Gastrocnemius medialis (tissue), 4 donors: ENCODE measurements around the gene ZC3H7A.

Experiments used
- CTCF ChIP-seq, 5 experiments: fragments of 450-650 bp in 3 of 5; fragments of 200-600 bp in 2 of 5; sonication (generic) in 2 of 5; IDR thresholded peaks in 4 of 5; conservative IDR thresholded peaks in 1 of 5; 1 replicate in 4 of 5; 2 replicates in 1 of 5; pipeline ENCODE4 v1.5.1; 2016 to 2019; ENCODE audit warnings: antibody characterized with exemption in 5 of 5, mild to moderate bottlenecking in 3 of 5, moderate library complexity in 3 of 5
- POLR2A ChIP-seq, 2 donors: fragments of 450-650 bp; IDR thresholded peaks; one replicate each; pipeline ENCODE4 v1.6.1; 2017; ENCODE audit warnings: antibody characterized with exemption in 2 of 2, mild to moderate bottlenecking in 2 of 2, moderate library complexity in 2 of 2

GRCh38 chr16:11844499-11844898 lies 47.4 kb upstream of the ZC3H7A start:
- TF ChIP-seq CTCF (IDR thresholded peaks at IDR 0.05 in 4 of 5, conservative IDR thresholded peaks at IDR 0.05 in 1 of 5), result no peak
- TF ChIP-seq POLR2A (IDR thresholded peaks at IDR 0.05), result no peak
